SK-N-MC (cell line): ENCODE data around the gene LILRA5.

Experiments used
- EZH2 ChIP-seq: fragments of 200-600 bp; sonication (generic); IDR thresholded peaks from one replicate; pipeline ENCODE4 v1.6.1; 2017; ENCODE audit warnings: antibody characterized with exemption
- POLR2AphosphoS5 ChIP-seq: IDR thresholded peaks from 2 replicates; pipeline ENCODE4 v1.6.1; 2012; ENCODE audit warnings: mild to moderate bottlenecking, low read depth, low read length, borderline replicate concordance

- no peak for TF ChIP-seq POLR2AphosphoS5
- TF ChIP-seq EZH2 = no peak
Observed at GRCh38 chr19:54325194-54325621, 12.2 kb upstream of the LILRA5 start.
